Nephron (organoid): ENCODE data around the gene AGAP3.

Experiments
- H3K27ac Mint-ChIP-seq, 3 experiments: 2 replicates each; pipeline ENCODE4 v1.8.0; 2020; ENCODE audit warnings: mixed read lengths in 3 of 3, mild to moderate bottlenecking in 2 of 3, moderate library complexity in 1 of 3
- H3K27me3 Mint-ChIP-seq: 2 replicates; pipeline ENCODE4 v1.8.0; 2021; ENCODE audit warnings: low read depth, mild to moderate bottlenecking, moderate library complexity, mixed read lengths
- H3K36me3 Mint-ChIP-seq: 2 replicates; pipeline ENCODE4 v1.8.0; 2020; ENCODE audit warnings: low read depth, mixed read lengths
- H3K4me1 Mint-ChIP-seq: 2 replicates; pipeline ENCODE4 v1.8.0; 2020; ENCODE audit warnings: mixed read lengths
- H3K4me3 Mint-ChIP-seq, 3 experiments: 2 replicates each; pipeline ENCODE4 v1.8.0; 2020; ENCODE audit warnings: mild to moderate bottlenecking in 3 of 3, mixed read lengths in 3 of 3, moderate library complexity in 2 of 3
- H3K9me3 Mint-ChIP-seq: 2 replicates; pipeline ENCODE4 v1.8.0; 2020; ENCODE audit warnings: mixed read lengths
- CTCF ChIP-seq, 3 experiments: fragments of 200-600 bp; sonication (generic); IDR thresholded peaks; one replicate each; pipeline ENCODE4 v1.5.0; 2021; ENCODE audit warnings: antibody characterized with exemption in 3 of 3; ENCODE audit not compliant: unreplicated experiment in 3 of 3

The AGAP3 gene

GRCh38 chr7:151116603-151117440, 30.5 kb downstream of the AGAP3 start:
- Mint-ChIP-seq H3K36me3 (peaks cover 32% of the 10 kb centered on the region), H3K9me3 (no peaks in the 10 kb centered on the region), H3K27ac (no peak overlapping the region), H3K4me3 (peak overlapping the region in 2 of 3 experiments; percentile 72 to 81), H3K27me3 (peaks cover 13% of the 10 kb centered on the region), H3K4me1 (peaks cover 18% of the 10 kb centered on the region)
- TF ChIP-seq CTCF (IDR thresholded peaks at IDR 0.05; ENCODE audit: unreplicated experiment in 3 of 3) = no peak

- Mint-ChIP-seq H3K27ac (no peak overlapping the region), H3K4me1 (peaks cover 18% of the 10 kb centered on the region), H3K4me3 (peak overlapping the region in 1 of 3 experiments; percentile 12), H3K9me3 (no peaks in the 10 kb centered on the region), H3K36me3 (peaks cover 33% of the 10 kb centered on the region), H3K27me3 (peaks cover 13% of the 10 kb centered on the region)
- TF ChIP-seq CTCF (IDR thresholded peaks at IDR 0.05; ENCODE audit: unreplicated experiment in 3 of 3) = no peak
Observed at GRCh38 chr7:151117565-151117964, 31.3 kb downstream of the AGAP3 start.

GRCh38 chr7:151118108-151119054, 32.1 kb downstream of the AGAP3 start:
- H3K4me1 Mint-ChIP-seq = peaks cover 11% of the 10 kb centered on the region

GRCh38 chr7:151119055-151119415, 32.8 kb downstream of the AGAP3 start:
- Mint-ChIP-seq H3K9me3 (no peaks in the 10 kb centered on the region), H3K4me3 (peak overlapping the region; percentile 3 to 31 (median 23)), H3K27ac (no peak overlapping the region), H3K27me3 (peaks cover 3% of the 10 kb centered on the region), H3K4me1 (peaks cover 7% of the 10 kb centered on the region), H3K36me3 (peaks cover 38% of the 10 kb centered on the region)
- TF ChIP-seq CTCF (IDR thresholded peaks at IDR 0.05; ENCODE audit: unreplicated experiment in 3 of 3) = no peak

More at GRCh38 chr7:151118108-151119054, 32.1 kb downstream of the AGAP3 start:
- Mint-ChIP-seq H3K27ac (no peak overlapping the region), H3K36me3 (peaks cover 33% of the 10 kb centered on the region), H3K9me3 (no peaks in the 10 kb centered on the region), H3K27me3 (peaks cover 9% of the 10 kb centered on the region), H3K4me3 (peak overlapping the region; percentile 5 to 34 (median 10))
- no peak for TF ChIP-seq CTCF (IDR thresholded peaks at IDR 0.05; ENCODE audit: unreplicated experiment in 3 of 3)

- Mint-ChIP-seq H3K27ac (no peak overlapping the region), H3K4me1 (peaks cover 10% of the 10 kb centered on the region)
Observed at GRCh38 chr7:151119902-151120301, 33.6 kb downstream of the AGAP3 start.

More at GRCh38 chr7:151119902-151120301, 33.6 kb downstream of the AGAP3 start:
- H3K4me3 Mint-ChIP-seq = peak overlapping the region in 2 of 3 experiments; percentile 16 to 51
- H3K9me3 Mint-ChIP-seq = no peaks in the 10 kb centered on the region
- no peak for TF ChIP-seq CTCF (IDR thresholded peaks at IDR 0.05; ENCODE audit: unreplicated experiment in 3 of 3)
- peaks cover 6% of the 10 kb centered on the region for H3K27me3 Mint-ChIP-seq
- peaks cover 46% of the 10 kb centered on the region for H3K36me3 Mint-ChIP-seq
